Upper lobe of left lung (tissue), 6 donors: ENCODE results near the gene ADGRD2. TPM values are rescaled to one million over a fixed set of nuclear protein-coding genes. Genes with fewer than 3 reads are reported as not detected.

Experiments
- ATAC-seq, 2 donors: fragments of 200-7000 bp; cut with Tn5 transposase; one replicate each; pipeline ENCODE4 v1.9.1; 2022; ENCODE audit warnings: mild to moderate bottlenecking in 2 of 2, moderate library complexity in 2 of 2; ENCODE audit not compliant: low FRiP score in 2 of 2
- DNase-seq, 2 donors: peaks; one replicate each; pipeline ENCODE4 v3.0.0-alpha.2; 2019 to 2020
- H3K27ac ChIP-seq, 4 donors: fragments of 200-600 bp; sonication (generic); one replicate each; pipeline ENCODE4 v1.5.1; 2016 to 2019
- H3K27me3 ChIP-seq, 4 donors: fragments of 200-600 bp; sonication (generic); one replicate each; pipeline ENCODE4 v1.5.1; 2017 to 2019
- H3K36me3 ChIP-seq, 4 donors: fragments of 200-600 bp; sonication (generic); one replicate each; pipeline ENCODE4 v1.5.1; 2016 to 2019
- H3K4me1 ChIP-seq, 4 donors: fragments of 200-600 bp; sonication (generic); one replicate each; pipeline ENCODE4 v1.5.1; 2018 to 2019
- H3K4me3 ChIP-seq, 4 donors: fragments of 200-600 bp; sonication (generic); one replicate each; pipeline ENCODE4 v1.5.1; 2017 to 2019; ENCODE audit warnings: mild to moderate bottlenecking in 2 of 4, moderate library complexity in 1 of 4
- H3K9me3 ChIP-seq, 4 donors: fragments of 200-600 bp; sonication (generic); one replicate each; pipeline ENCODE4 v1.5.1; 2018 to 2019
- EP300 ChIP-seq, 4 donors: sonication (generic); formaldehyde crosslinking; IDR thresholded peaks; one replicate each; pipeline ENCODE4 v1.5.1; 2017; ENCODE audit warnings: antibody characterized with exemption in 4 of 4, control low read depth in 2 of 4
- POLR2A ChIP-seq, 4 donors: fragments of 450-650 bp; IDR thresholded peaks; one replicate each; pipeline ENCODE4 v1.5.1; 2016 to 2017; ENCODE audit warnings: antibody characterized with exemption in 4 of 4, mild to moderate bottlenecking in 2 of 4
- POLR2AphosphoS5 ChIP-seq, 2 donors: sonication (generic); formaldehyde crosslinking; IDR thresholded peaks; one replicate each; pipeline ENCODE4 v1.5.1; 2017; ENCODE audit warnings: antibody characterized with exemption in 2 of 2
- WGBS, 2 donors: methylation state at CpG; one replicate each; pipeline ENCODE4 v1.1.5; 2017 to 2018; 5-methylcytosine and 5-hydroxymethylcytosine counted together
- total RNA-seq, 6 donors: library from RNA; depleted of rRNA in 4 of 6; stranded (reverse); fragments of >200 nt in 4 of 6; gene quantifications; one replicate each; pipeline versions ENCODE4 v1.1.0 to v1.2.1, GENCODE V29; 2016 to 2021
- TF ChIP-seq, protein P1 (sequence below), 6 experiments: fragments of 450-650 bp in 4 of 6; fragments of 200-600 bp in 2 of 6; sonication (generic) in 2 of 6; IDR thresholded peaks; one replicate each; pipeline ENCODE4 v1.5.1; 2016 to 2019; ENCODE audit warnings: antibody characterized with exemption in 6 of 6
- donor health status: DM: no; HTN: no; CAD: no; lungs with moderate emphysema.
- donor health status: DM: no; HTN: yes; CAD: no; lungs with severe emphysema.

Gene ADGRD2
- total RNA-seq, 6 donors from 2014 or later = not detected

DNA sequence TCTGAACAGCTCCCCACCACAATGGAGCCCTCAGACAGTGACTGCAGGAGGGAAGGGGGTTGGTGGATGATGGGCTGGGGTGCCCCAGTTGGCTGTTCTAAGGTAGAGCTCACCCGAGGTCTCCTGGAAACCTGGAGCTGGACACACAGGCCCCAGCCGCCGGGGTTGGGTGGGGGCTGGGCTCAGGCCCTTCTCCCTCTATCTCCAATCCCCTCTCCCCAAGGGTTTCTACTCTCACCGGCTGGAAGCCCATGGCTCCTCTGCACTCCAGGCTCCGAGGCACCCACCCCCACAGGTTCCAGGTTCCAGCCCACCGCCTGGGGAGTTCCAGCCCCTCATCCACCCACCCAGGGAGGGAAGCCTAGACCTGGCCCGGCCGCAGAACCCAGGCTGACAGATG is 56.2 kb downstream of the ADGRD2 start:
- DNase-seq = no peak
- WGBS, 2 donors = 94% methylated on average over 8 of the region's 8 CpGs
- no peak for ATAC-seq
- H3K36me3 ChIP-seq = no peaks in the 10 kb centered on the region
- TF ChIP-seq POLR2AphosphoS5 (IDR thresholded peaks at IDR 0.05) = no peak
- no peak for TF ChIP-seq EP300 (IDR thresholded peaks at IDR 0.05)
- TF ChIP-seq POLR2A (IDR thresholded peaks at IDR 0.05) = no peak
- TF ChIP-seq, protein P1, sequence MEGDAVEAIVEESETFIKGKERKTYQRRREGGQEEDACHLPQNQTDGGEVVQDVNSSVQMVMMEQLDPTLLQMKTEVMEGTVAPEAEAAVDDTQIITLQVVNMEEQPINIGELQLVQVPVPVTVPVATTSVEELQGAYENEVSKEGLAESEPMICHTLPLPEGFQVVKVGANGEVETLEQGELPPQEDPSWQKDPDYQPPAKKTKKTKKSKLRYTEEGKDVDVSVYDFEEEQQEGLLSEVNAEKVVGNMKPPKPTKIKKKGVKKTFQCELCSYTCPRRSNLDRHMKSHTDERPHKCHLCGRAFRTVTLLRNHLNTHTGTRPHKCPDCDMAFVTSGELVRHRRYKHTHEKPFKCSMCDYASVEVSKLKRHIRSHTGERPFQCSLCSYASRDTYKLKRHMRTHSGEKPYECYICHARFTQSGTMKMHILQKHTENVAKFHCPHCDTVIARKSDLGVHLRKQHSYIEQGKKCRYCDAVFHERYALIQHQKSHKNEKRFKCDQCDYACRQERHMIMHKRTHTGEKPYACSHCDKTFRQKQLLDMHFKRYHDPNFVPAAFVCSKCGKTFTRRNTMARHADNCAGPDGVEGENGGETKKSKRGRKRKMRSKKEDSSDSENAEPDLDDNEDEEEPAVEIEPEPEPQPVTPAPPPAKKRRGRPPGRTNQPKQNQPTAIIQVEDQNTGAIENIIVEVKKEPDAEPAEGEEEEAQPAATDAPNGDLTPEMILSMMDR (IDR thresholded peaks at IDR 0.05) = no peak
- H3K4me1 ChIP-seq = peaks cover 10 to 24% (median 16%) of the 10 kb centered on the region in 4 donors
- no peak overlapping the region for H3K27ac ChIP-seq
- H3K4me3 ChIP-seq = no peak overlapping the region
- H3K27me3 ChIP-seq = peaks cover 0 to 44% (median 28%) of the 10 kb centered on the region in 4 donors
- no peaks in the 10 kb centered on the region for H3K9me3 ChIP-seq

DNA sequence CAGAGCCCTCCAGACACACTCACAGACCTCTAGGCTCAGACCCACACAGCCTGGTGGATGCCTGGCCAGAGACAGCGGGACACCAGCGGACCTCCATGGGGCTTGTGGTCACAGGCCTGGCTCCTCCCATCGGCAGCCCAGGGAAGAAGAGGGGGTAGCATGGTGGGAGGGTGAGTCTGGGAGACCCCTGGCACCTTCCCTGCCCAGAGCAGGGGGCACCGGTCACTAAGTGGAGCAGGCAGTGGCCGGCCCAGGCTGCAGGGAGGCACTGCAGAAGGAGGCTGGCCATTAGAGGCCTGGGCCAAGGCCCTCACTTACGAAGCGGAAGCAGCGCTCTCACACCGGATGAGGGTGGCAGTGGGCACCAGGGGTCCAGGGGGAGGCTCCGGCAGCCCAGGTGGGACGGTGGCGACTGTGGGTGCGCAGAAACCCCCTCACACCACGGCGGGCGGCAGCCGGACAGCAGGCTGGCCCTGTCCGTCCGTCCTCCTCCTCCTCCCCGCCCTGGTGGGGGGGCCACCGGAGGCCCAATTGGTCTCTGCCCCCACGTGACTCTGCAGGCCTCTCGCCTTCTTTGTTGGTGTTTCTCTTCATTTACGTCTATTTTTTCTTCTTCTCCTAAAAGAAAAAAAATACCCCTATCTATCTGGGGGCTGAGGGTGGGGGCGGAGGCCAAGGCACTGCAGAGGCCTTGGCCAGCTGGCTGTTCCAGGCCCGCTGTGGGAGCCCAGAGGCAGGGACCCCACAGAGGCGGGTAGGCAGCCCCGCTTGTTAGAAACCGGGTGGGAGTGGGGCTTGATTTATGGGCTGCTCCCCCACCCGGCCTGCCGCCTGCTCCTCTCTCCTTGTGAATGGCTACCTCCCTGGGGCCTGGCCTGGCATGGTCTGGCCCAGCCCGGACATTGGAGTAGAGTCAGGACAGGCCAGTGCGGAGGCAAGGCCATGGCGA is 57.0 kb downstream of the ADGRD2 start, which contains the start of gene NR5A1:
Gene NR5A1 (minus strand): TSS at position 469 of the 949 bp plus-strand sequence. CDS start 4,004 bp downstream, outside the sequence.
- ATAC-seq (no peak), DNase-seq (peak in 1 of 2 donors; percentile 73)
- H3K9me3 ChIP-seq = no peaks in the 10 kb centered on the region
- no peaks in the 10 kb centered on the region for H3K36me3 ChIP-seq
- H3K4me3 ChIP-seq = no peak within 1 kb of the TSS
- peaks cover 13 to 32% (median 20%) of the 10 kb centered on the region in 4 donors for H3K4me1 ChIP-seq
- H3K27me3 ChIP-seq = peaks cover 0 to 36% (median 24%) of the 10 kb centered on the region in 4 donors
- WGBS, 2 donors = 94 to 97% methylated on average over 31 to 34 of the region's 34 CpGs
- no peak within 1 kb of the TSS for H3K27ac ChIP-seq
- TF ChIP-seq POLR2AphosphoS5 (IDR thresholded peaks at IDR 0.05) (no peak), EP300 (IDR thresholded peaks at IDR 0.05) (no peak), POLR2A (IDR thresholded peaks at IDR 0.05) (no peak)
- TF ChIP-seq, protein P1 (IDR thresholded peaks at IDR 0.05) = no peak

DNA sequence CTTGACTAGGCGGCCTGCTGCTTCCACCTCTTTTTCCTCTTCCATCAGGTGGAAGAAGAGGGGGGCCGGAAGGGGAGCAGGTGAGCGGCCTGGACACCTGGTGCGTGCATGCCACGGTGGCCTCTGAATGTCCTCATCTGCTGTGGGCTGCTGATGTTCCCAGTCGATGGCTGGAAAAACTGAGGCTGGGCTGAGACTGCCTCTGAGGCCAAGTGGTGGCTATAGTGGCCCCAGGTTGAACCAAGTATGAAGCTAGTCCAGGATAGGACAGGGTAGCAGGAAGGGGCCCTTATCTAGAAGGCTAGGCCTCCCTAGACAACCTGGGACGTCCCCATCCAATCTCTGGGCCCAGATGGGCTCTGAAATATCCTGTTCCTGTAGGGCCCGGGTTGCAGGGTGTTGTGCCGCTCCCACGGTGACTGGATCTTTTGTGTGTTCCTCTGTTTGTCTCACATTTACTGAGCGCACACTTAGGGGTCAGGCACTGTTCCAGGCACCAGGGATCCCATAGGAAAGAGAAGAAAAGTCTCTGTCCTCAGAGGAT is 57.7 kb downstream of the ADGRD2 start:
- Histone ChIP-seq H3K9me3 (no peaks in the 10 kb centered on the region), H3K4me3 (no peak overlapping the region), H3K27ac (no peak overlapping the region), H3K36me3 (no peaks in the 10 kb centered on the region), H3K4me1 (peaks cover 18 to 38% (median 25%) of the 10 kb centered on the region in 4 donors), H3K27me3 (peaks cover 0 to 30% (median 20%) of the 10 kb centered on the region in 4 donors)
- no peak for DNase-seq
- no peak for ATAC-seq
- TF ChIP-seq EP300 (IDR thresholded peaks at IDR 0.05) (no peak), POLR2A (IDR thresholded peaks at IDR 0.05) (no peak), POLR2AphosphoS5 (IDR thresholded peaks at IDR 0.05) (no peak)
- TF ChIP-seq, protein P1 (IDR thresholded peaks at IDR 0.05) = no peak
- WGBS, 2 donors = 73 to 85% methylated on average over 8 to 11 of the region's 11 CpGs

DNA sequence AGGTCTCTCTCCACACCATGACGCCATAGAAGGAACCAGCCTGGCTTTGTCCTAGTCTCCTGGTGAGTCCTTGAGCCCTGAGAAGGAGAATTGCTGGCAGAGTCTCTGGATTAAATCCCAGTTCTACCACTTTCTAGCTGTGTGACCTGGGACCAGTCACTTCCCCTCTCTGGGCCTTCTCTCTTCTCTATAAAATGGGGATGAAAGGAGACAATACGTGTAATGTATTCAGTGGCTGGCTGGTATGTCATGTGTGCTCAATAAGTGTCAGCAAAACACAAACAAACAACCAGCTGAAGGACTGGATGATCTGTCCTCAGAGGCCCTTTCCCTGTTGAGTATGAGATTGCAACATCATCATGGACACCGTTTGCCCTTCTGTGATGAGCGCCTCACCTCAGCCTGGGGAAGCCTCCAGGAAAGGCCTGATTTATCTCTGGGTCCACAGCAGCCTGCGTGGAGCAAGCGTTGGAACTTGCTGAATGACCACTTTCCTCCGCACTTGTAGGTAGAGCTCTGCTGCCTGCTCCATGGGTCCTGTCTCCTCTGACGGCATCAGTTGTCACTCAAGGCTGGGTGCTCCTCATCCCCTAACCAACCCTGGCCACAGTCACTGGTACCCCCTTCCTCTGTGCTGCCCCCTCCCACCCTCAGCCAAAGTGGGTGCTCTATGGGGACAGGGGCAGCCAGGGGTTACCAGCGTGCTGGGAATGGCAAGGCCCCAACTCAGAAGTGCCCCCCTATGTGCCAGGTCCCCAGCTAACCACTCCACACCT is 60.6 kb downstream of the ADGRD2 start:
- ATAC-seq (no peak), DNase-seq (no peak)
- TF ChIP-seq, protein P1 (IDR thresholded peaks at IDR 0.05) = no peak
- TF ChIP-seq EP300 (IDR thresholded peaks at IDR 0.05) (no peak), POLR2A (IDR thresholded peaks at IDR 0.05) (no peak)
- H3K36me3 ChIP-seq = no peaks in the 10 kb centered on the region
- peaks cover 0 to 3% (median 0%) of the 10 kb centered on the region in 4 donors for H3K27me3 ChIP-seq
- WGBS, 2 donors = 65 to 69% methylated on average over 8 to 9 of the region's 9 CpGs
- no peak overlapping the region for H3K4me3 ChIP-seq
- H3K27ac ChIP-seq = no peak overlapping the region
- peaks cover 8 to 20% (median 18%) of the 10 kb centered on the region in 4 donors for H3K4me1 ChIP-seq
- no peaks in the 10 kb centered on the region for H3K9me3 ChIP-seq
